NOMO-1 treated with dmso at 0.1 percent for 144 hours (cell line): ENCODE results near the gene JPH3.
A peak's percentile ranks its signal among the peaks of the same experiment; 100 is the strongest.

Experiments
- DNase-seq: peaks from one replicate; lab custom pipeline; 2025; ENCODE audit not compliant: unreplicated experiment; lab: John Stamatoyannopoulos, UW

JPH3 gene

GRCh38 chr16:87602001-87602775, at the start of gene JPH3:
Gene JPH3, plus strand, starts transcription at chr16:87602508. Its CDS starts 639 bp downstream, at chr16:87603147.
- no peak for DNase-seq

GRCh38 chr16:87552772-87553573, 49.3 kb upstream of the JPH3 start:
- DNase-seq, result no peak

- DNase-seq, result peak; percentile 59
Observed at GRCh38 chr16:87554754-87555427, 47.4 kb upstream of the JPH3 start.

GRCh38 chr16:87555647-87556046, 46.7 kb upstream of the JPH3 start:
- DNase-seq, result no peak

GRCh38 chr16:87556941-87557459, 45.3 kb upstream of the JPH3 start:
- DNase-seq, result no peak

- no peak for DNase-seq
Observed at GRCh38 chr16:87558682-87559081, 43.6 kb upstream of the JPH3 start.

GRCh38 chr16:87559945-87560344, 42.4 kb upstream of the JPH3 start:
- DNase-seq, result no peak

GRCh38 chr16:87560428-87561199, 41.7 kb upstream of the JPH3 start:
- DNase-seq, result no peak

- no peak for DNase-seq
Observed at GRCh38 chr16:87561200-87562105, 40.9 kb upstream of the JPH3 start.

- no peak for DNase-seq
Observed at GRCh38 chr16:87562201-87562600, 40.1 kb upstream of the JPH3 start.

GRCh38 chr16:87563022-87563421, 39.3 kb upstream of the JPH3 start:
- DNase-seq, result no peak

- no peak for DNase-seq
Observed at GRCh38 chr16:87563714-87564523, 38.4 kb upstream of the JPH3 start.

GRCh38 chr16:87564524-87564778, 37.9 kb upstream of the JPH3 start:
- no peak for DNase-seq

GRCh38 chr16:87569601-87570571, 32.4 kb upstream of the JPH3 start:
- no peak for DNase-seq

GRCh38 chr16:87570572-87570937, 31.8 kb upstream of the JPH3 start:
- DNase-seq, result no peak

GRCh38 chr16:87570938-87571867, 31.1 kb upstream of the JPH3 start:
- no peak for DNase-seq

- DNase-seq, result no peak
Observed at GRCh38 chr16:87571868-87572244, 30.5 kb upstream of the JPH3 start.
